ENCODE data around the gene CACNA1A.

Gene CACNA1A

DNA sequence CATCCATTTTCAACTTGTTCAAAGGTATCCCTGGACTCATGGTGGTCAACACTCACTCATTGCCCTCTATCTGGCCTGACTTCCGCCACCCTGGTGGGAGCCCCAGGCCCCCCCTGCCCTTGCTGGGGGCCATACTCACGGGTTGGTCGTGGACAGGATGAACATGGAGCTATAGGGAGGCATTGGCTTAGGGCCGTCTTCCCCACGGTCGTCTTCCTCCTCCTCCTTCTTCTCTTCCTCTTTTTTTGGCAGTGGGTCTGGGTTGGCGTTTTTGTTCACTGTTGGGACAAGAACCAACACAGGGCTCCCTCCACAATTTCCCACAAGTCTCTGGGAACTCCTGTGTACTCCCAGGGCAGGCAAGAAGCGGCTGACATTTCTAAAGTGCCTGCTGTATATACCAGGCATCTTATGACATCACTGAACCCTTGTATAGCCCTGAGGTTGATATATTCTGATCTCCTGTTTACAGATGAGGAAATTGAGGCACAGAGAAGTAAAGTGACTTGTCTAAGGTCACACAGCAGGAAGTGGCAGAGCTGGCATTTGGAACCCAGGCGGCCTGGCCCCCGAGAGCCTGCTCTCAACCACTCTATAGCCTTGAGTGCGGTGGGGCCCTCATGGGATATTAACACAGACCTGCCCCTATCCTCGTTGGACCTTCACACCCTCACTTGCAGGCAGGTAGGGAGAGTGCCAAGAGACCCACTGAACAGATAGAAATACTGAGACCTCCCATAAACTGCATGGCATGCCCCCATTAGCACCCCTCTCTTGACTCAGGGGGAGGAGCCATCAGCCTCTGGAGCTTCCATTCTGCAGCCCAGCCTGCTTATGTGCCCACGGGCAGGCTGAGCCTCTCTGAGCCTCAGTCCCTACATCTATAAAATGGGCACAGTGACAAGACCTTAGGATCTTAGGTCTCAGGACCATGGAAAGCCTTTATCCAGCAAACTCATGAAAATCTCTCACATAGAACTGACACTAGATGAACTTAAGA is 221.1 kb downstream of the CACNA1A start:
- POLR2A ChIA-PET = no interaction called here
- TF ChIP-seq SP1 (IDR thresholded peaks at IDR 0.05) (no peak), ZNF384 (IDR thresholded peaks at IDR 0.05) (0 out of 2 replicates have a peak, but pooled peaks have one; percentile 8)
- DNase-seq (ENCODE audit: extremely low spot score) = no peak
- CTCF ChIA-PET = no interaction called here

DNA sequence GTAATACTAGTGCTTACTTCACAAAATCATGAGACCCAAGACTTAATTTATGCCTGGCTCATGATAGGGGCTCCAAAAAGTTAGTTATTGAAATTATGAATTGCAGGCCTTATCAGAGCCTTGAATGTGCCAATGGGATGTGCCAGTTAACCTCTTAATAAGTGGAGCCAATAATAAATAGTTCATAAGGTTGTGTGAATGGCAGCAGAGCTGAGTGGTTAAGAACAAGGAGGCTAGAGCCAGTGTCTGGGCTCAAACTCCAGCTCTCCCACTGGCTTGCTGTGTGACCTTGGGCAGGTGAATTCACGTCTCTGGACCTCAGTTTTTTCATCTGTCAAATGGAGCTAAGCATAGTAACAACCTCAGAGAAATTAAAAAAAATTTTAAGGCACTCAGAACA is 222.4 kb downstream of the CACNA1A start:
- TF ChIP-seq BHLHE40 (IDR thresholded peaks at IDR 0.05; ENCODE audit: borderline replicate concordance) (no peak), SUZ12 (IDR thresholded peaks at IDR 0.05) (no peak), L3MBTL2 (conservative IDR thresholded peaks at IDR 0.05) (no peak), LEF1 (IDR thresholded peaks at IDR 0.05; ENCODE audit: borderline replicate concordance) (no peak), FOXM1 (IDR thresholded peaks at IDR 0.05; ENCODE audit: borderline replicate concordance) (no peak)
- TF ChIP-seq, protein P1, sequence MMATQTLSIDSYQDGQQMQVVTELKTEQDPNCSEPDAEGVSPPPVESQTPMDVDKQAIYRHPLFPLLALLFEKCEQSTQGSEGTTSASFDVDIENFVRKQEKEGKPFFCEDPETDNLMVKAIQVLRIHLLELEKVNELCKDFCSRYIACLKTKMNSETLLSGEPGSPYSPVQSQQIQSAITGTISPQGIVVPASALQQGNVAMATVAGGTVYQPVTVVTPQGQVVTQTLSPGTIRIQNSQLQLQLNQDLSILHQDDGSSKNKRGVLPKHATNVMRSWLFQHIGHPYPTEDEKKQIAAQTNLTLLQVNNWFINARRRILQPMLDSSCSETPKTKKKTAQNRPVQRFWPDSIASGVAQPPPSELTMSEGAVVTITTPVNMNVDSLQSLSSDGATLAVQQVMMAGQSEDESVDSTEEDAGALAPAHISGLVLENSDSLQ (IDR thresholded peaks at IDR 0.05) = no peak
- ChIA-PET POLR2A (no interaction called here), CTCF (interaction anchor here (1.9 kb wide), 1 partner anchor 292 kb away, joined by 5 read pairs; no protein-coding TSS in a partner anchor)
- no peak for DNase-seq (ENCODE audit: extremely low spot score)

DNA sequence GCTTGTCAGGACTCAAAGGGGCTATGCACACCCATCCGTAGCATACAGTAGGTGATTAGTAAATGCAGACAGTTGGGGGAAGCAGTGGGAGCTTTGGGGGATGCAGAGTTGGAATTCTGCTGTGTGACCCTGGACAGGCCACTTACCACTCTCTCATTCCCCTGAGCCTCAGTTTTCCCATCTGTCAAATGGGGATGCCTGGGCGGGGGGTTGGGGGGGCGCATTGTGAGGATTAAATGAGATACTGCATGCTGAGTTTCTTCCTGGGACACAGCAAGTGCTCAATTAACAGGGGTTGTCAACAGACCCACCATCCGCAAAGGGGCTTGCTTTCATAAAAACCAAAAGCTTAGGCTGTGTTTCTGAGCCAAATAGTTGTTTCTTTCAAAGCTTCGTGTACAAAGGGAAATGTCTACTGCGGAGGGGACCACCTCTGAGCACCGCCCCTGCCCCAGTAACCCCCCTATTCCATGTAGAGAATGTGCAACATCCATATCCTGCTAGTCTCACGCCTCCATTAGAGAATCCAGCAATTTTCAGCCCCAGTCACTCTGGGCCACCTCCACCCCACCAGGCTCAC is 223.7 kb downstream of the CACNA1A start:
- TF ChIP-seq TARDBP (IDR thresholded peaks at IDR 0.05) = no peak
- no peak for TF ChIP-seq FOXA1 (IDR thresholded peaks at IDR 0.05)
- no peak for TF ChIP-seq SUZ12 (IDR thresholded peaks at IDR 0.05)
- POLR2A ChIA-PET = no interaction called here
- DNase-seq (ENCODE audit: extremely low spot score) = no peak
- CTCF ChIA-PET = interaction anchor here (1.9 kb wide), 1 partner anchor 293 kb away, joined by 5 read pairs; no protein-coding TSS in a partner anchor

DNA sequence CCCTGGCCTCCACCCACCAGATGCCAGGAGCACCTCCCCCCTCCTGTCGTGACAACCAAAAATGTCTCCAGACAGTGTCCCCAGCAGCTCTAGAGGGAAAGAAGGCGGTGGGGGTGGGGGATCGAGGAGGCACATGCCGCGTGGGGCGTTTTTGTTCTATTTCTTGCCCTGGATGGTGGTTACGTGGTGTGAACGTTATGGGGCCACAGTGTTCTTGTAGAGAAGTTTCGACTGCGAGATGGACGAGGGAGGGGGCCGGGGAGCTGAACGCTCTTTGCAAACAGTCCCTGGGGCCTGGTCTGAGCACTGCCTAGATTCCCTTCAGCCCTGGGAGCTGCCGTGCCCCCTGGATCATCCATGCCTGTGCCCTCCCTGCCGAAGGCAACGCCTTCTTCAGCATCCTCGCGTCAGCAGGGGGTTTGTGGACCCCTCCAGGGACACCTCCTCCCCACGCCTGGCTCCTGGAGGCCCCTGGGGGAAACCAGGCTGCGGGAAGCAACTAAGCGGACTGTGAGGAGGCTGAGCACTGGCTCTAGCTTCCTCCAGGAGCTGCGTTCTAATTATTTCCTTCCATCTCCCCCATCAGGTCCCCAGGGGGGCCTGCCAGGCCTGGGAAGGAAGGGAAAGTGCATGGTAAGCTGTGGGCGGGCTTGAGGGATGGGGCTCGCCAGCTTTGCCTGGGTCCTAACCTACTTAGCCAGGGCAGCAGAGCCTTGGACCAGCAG is 224.6 kb downstream of the CACNA1A start:
- ChIA-PET POLR2A (no interaction called here), CTCF (no interaction called here)
- TF ChIP-seq ELF4 (IDR thresholded peaks at IDR 0.05) (no peak), LEF1 (IDR thresholded peaks at IDR 0.05; ENCODE audit: borderline replicate concordance) (no peak), BHLHE40 (IDR thresholded peaks at IDR 0.05; ENCODE audit: borderline replicate concordance) (no peak), TARDBP (IDR thresholded peaks at IDR 0.05) (no peak), HDGF (IDR thresholded peaks at IDR 0.05; ENCODE audit: borderline replicate concordance) (no peak), SUZ12 (IDR thresholded peaks at IDR 0.05) (no peak), FOXM1 (IDR thresholded peaks at IDR 0.05; ENCODE audit: borderline replicate concordance) (no peak)
- DNase-seq (ENCODE audit: extremely low spot score) = no peak

DNA sequence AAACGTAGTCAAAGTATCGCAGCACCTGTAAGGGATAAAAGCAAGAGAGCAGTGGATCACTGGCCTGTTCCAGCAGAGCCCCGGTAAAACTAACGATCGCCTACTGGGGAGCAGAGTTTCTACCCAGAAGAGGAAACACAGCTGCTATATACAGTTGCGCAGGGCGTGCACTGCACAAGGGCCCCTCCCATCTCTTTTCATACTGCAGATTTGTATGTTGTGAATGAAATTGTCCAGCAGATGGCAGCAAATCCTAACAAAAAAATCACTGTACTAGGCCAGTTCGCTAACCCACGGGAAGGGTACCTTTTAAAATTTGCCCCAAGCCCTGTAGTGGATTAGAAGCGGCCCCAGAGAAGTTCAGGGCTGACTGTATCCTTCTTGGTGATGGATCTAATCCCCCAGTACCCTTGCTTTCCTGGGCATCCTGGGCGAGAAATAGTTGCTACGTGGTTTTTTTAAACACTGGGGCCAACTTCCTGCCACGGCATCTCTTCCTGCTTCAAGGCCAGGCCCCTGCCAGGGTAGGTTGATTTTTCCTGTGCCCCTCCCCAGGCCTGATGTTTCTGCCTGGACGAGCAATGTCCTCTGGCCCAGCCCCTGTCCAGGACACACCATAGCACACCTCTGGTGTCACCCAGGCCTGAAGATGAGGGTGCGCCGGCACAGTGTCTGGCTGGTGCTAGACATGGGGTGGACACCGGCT is 229.0 kb downstream of the CACNA1A start:
- peak; percentile 65 for DNase-seq (ENCODE audit: extremely low spot score)
- peak; percentile 66 for TF ChIP-seq ZNF384 (IDR thresholded peaks at IDR 0.05)
- TF ChIP-seq LEF1 (IDR thresholded peaks at IDR 0.05; ENCODE audit: borderline replicate concordance) = no peak
- POLR2A ChIA-PET = no interaction called here
- CTCF ChIA-PET = interaction anchor here (0.7 to 2.2 kb wide), 9 partner anchors 11 to 312 kb away, joined by 3 to 10 read pairs (median 4); no protein-coding TSS in a partner anchor

DNA sequence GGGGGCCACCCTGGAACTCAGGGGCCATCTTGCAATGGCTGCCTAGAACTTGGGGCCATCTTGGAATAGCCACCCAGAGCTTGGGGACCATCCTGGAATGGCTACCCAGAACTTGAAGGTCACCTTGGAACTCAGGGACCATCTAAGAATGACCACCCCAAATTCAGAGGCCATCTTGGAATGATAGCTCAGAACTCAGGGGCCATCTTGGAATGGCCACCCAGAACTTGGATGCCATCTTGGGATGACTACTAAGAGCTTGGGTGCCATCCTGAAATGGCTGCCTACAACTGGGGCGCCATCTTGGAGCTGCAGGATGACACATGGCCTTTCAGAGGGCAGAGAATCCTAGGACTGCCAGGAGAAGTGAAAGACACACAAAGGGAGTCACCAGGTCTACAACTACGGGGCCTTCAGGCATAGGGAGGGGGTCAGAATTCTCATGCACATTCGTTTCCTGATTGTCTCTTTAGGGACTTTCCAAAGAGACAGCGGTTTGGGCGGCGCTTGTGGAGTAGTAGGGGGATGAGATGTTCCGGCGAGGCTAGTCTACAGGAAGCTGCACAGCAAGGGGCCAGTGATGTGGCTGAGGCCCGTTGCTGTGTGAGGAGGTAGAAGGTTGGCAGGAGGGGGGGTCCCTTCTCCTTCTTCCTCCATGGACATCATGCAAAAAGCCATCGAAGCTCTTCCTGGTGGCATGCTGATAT is 231.1 kb downstream of the CACNA1A start:
- TF ChIP-seq FOXA1 (IDR thresholded peaks at IDR 0.05) (no peak), BHLHE40 (IDR thresholded peaks at IDR 0.05; ENCODE audit: borderline replicate concordance) (no peak), TARDBP (IDR thresholded peaks at IDR 0.05) (no peak), SP1 (IDR thresholded peaks at IDR 0.05) (no peak), ELF4 (IDR thresholded peaks at IDR 0.05) (no peak), LEF1 (IDR thresholded peaks at IDR 0.05; ENCODE audit: borderline replicate concordance) (no peak), FOXK2 (IDR thresholded peaks at IDR 0.05) (no peak)
- POLR2A ChIA-PET = no interaction called here
- CTCF ChIA-PET = no interaction called here
- DNase-seq (ENCODE audit: extremely low spot score) = no peak

DNA sequence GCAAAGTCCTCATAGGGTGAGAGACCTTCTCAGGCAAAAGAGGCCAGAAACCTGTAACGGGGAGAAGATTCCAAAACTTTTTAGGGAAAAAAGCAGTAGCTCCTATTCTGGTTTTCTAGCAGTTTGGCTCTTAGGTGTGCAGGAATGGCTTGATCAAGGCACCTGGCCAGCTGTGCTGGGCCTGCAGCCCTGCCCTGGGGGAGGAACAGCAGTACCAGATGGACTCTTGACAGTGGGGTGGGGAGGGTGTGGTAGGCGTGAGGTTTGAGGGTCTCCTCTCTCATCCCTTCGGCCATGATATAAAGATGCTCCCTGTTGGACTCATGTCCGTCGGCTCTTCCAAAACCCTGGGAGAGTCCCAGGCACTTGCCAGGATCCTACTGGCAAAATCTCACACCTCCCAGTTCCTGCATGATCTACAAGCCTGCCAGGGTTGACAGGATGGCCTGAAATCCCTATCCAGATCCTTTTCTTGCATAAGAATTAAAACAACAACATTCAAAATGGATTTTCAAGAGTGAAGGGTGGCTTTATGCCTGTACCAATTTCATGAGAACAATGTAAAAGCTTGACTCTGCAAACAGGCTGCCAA is 235.7 kb downstream of the CACNA1A start:
- TF ChIP-seq FOXK2 (IDR thresholded peaks at IDR 0.05) = no peak
- TF ChIP-seq ZNF384 (IDR thresholded peaks at IDR 0.05) = no peak
- TF ChIP-seq, protein P1 (IDR thresholded peaks at IDR 0.05) = no peak
- TF ChIP-seq L3MBTL2 (conservative IDR thresholded peaks at IDR 0.05) = no peak
- TF ChIP-seq CTBP1 (IDR thresholded peaks at IDR 0.05; ENCODE audit: borderline replicate concordance) = no peak
- no peak for TF ChIP-seq SP1 (IDR thresholded peaks at IDR 0.05)
- TF ChIP-seq TARDBP (IDR thresholded peaks at IDR 0.05) = no peak
- TF ChIP-seq ELF4 (IDR thresholded peaks at IDR 0.05) = no peak
- no peak for DNase-seq (ENCODE audit: extremely low spot score)
- ChIA-PET POLR2A (no interaction called here), CTCF (no interaction called here)
